GM23248 (cell line): ENCODE results near the gene NEDD4L. TPM values are rescaled to one million over a fixed set of nuclear protein-coding genes. Genes with fewer than 3 reads are reported as not detected.

Experiments used
- DNase-seq: peaks from one replicate; pipeline ENCODE4 v3.0.0-alpha.2; 2015
- H2AFZ ChIP-seq: fragments of 200-600 bp; sonication (generic); 2 replicates; pipeline ENCODE4 v1.6.1; 2016; ENCODE audit warnings: antibody characterized with exemption
- H3F3A ChIP-seq: fragments of 200-600 bp; sonication (generic); 2 replicates; pipeline ENCODE4 v1.6.1; 2016; ENCODE audit warnings: mild to moderate bottlenecking, antibody characterized with exemption, mixed run types; ENCODE audit not compliant: insufficient read depth
- H3K27ac ChIP-seq: fragments of 200-600 bp; sonication (generic); 2 replicates; pipeline ENCODE4 v1.5.1; 2016; ENCODE audit warnings: mild to moderate bottlenecking
- H3K27me3 ChIP-seq: fragments of 200-600 bp; sonication (generic); replicated peaks from 2 replicates; pipeline ENCODE4 v1.6.1; 2016; ENCODE audit warnings: mild to moderate bottlenecking; ENCODE audit not compliant: insufficient read depth
- H3K36me3 ChIP-seq: fragments of 200-600 bp; sonication (generic); 2 replicates; pipeline ENCODE4 v1.6.1; 2016; ENCODE audit warnings: low read depth, mild to moderate bottlenecking
- H3K4me1 ChIP-seq: fragments of 200-600 bp; sonication (generic); 2 replicates; pipeline ENCODE4 v1.6.1; 2016; ENCODE audit warnings: mild to moderate bottlenecking; ENCODE audit not compliant: insufficient read depth
- H3K4me2 ChIP-seq: fragments of 200-600 bp; sonication (generic); one replicate; pipeline ENCODE4 v1.6.1; 2016; ENCODE audit warnings: mild to moderate bottlenecking; ENCODE audit not compliant: unreplicated experiment
- H3K4me3 ChIP-seq: fragments of 200-600 bp; sonication (generic); 2 replicates; pipeline ENCODE4 v1.5.1; 2016; ENCODE audit warnings: mild to moderate bottlenecking
- H3K79me2 ChIP-seq: fragments of 200-600 bp; sonication (generic); 2 replicates; pipeline ENCODE4 v1.6.1; 2016; ENCODE audit warnings: mild to moderate bottlenecking; ENCODE audit not compliant: insufficient read depth
- H3K9ac ChIP-seq: fragments of 200-600 bp; sonication (generic); 2 replicates; pipeline ENCODE4 v1.6.1; 2016; ENCODE audit warnings: mild to moderate bottlenecking
- H3K9me2 ChIP-seq: fragments of 200-600 bp; sonication (generic); 2 replicates; pipeline ENCODE4 v1.6.1; 2016; ENCODE audit warnings: mixed run types, mild to moderate bottlenecking, moderate library complexity; ENCODE audit not compliant: insufficient read depth
- H3K9me3 ChIP-seq: fragments of 200-600 bp; sonication (generic); one replicate; pipeline ENCODE4 v1.6.1; 2017; ENCODE audit warnings: low read depth
- H4K20me1 ChIP-seq: fragments of 200-600 bp; sonication (generic); 2 replicates; pipeline ENCODE4 v1.6.0; 2016; ENCODE audit not compliant: insufficient read depth
- EZH2 ChIP-seq: fragments of 200-600 bp; sonication (generic); IDR thresholded peaks from 2 replicates; pipeline ENCODE4 v1.6.1; 2018; ENCODE audit warnings: antibody characterized with exemption, mild to moderate bottlenecking; ENCODE audit not compliant: insufficient read depth, poor library complexity, severe bottlenecking
- EZH2phosphoT487 ChIP-seq: fragments of 200-600 bp; sonication (generic); IDR thresholded peaks from 2 replicates; pipeline ENCODE4 v1.6.1; 2018; ENCODE audit warnings: antibody characterized with exemption, moderate library complexity, mild to moderate bottlenecking, low read depth; ENCODE audit not compliant: insufficient read depth
- WGBS, 2 experiments: methylation state at CpG; one replicate each; pipeline ENCODE4 v1.1.6; 2015 to 2017; ENCODE audit warnings: low lambda C conversion rate in 2 of 2, low coverage in 1 of 2; ENCODE audit errors: missing lambda C conversion rate in 2 of 2; 5-methylcytosine and 5-hydroxymethylcytosine counted together
- in situ Hi-C: fragments of 300-500 bp; cut with MboI; formaldehyde crosslinking; loops from 2 replicates; pipeline ENCODE4 v1.15.0; 2020
- polyA plus RNA-seq: library from polyadenylated mRNA; unstranded; fragments of >200 nt; fragmentation: Nextera tagmentation; extraction: Ambion mirVana; gene quantifications from 2 replicates; pipeline ENCODE4 v1.2.1, GENCODE V29; 2016
- total RNA-seq: library from RNA; depleted of rRNA; stranded (reverse); fragments of >200 nt; shearing (Covaris generic); gene quantifications from 2 replicates; pipeline ENCODE4 v1.2.3, GENCODE V29; 2014

Gene NEDD4L
- total and polyA plus RNA-seq, 2 experiments from 2014 or later, result 3.7 to 6.1 TPM

DNA sequence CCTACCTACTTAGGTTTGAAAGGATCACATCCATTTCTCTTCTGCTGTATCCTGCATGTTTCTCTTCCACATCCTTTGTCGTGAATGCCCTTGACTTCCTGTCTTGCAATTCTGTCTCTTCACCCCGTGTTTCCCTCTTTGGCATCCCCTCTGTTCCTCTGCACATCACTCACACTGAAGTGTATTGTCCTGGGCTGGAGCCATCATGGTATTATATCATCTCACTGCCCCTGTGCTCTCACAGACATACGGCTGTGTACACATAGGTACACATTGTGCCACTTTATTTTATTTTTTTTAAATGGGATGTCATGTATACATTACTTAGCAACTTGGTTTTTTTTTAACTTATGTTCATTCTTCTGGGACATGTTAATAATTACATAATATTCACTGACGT, 293.3 kb downstream of the NEDD4L start:
- Histone ChIP-seq H3K79me2 (no peaks in the 10 kb centered on the region), H2AFZ (no peak overlapping the region), H3K9ac (no peak overlapping the region), H3K9me3 (no peaks in the 10 kb centered on the region), H3F3A (no peaks in the 10 kb centered on the region), H3K36me3 (no peaks in the 10 kb centered on the region), H3K27ac (no peak overlapping the region), H3K4me1 (no peaks in the 10 kb centered on the region), H3K9me2 (no peaks in the 10 kb centered on the region), H3K27me3 (no peaks in the 10 kb centered on the region), H3K4me3 (no peak overlapping the region), H4K20me1 (no peaks in the 10 kb centered on the region), H3K4me2 (no peak overlapping the region)
- in situ Hi-C loops, result no loop called here
- WGBS, 2 experiments, result 60% methylated on average over 4 of the region's 4 CpGs
- TF ChIP-seq EZH2 (no peak), EZH2phosphoT487 (no peak)
- DNase-seq, result no peak

DNA sequence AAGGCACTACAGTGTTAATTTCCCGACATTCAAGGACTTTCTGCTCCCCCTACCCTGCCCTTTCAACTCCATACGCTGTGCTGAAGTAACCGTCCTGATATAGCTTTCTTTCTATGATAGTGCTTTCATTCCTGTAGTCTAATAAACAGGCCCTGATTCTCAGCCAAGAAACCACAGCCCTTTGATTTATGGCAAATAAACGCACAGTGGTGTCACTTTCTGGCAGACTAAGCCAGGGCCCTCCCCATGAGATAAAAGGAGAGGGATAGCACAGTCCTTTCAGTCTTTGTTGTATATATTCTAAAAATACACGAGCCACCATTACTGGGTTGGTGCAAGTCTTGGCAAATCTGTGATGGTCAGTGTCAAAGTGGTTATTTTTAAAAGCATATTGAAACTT, 293.7 kb downstream of the NEDD4L start:
- Histone ChIP-seq H3F3A (no peaks in the 10 kb centered on the region), H2AFZ (no peak overlapping the region), H3K9me3 (no peaks in the 10 kb centered on the region), H3K4me2 (no peak overlapping the region), H4K20me1 (no peaks in the 10 kb centered on the region), H3K27me3 (no peaks in the 10 kb centered on the region), H3K9me2 (no peaks in the 10 kb centered on the region), H3K79me2 (no peaks in the 10 kb centered on the region), H3K36me3 (no peaks in the 10 kb centered on the region), H3K4me1 (no peaks in the 10 kb centered on the region), H3K4me3 (no peak overlapping the region), H3K9ac (no peak overlapping the region), H3K27ac (no peak overlapping the region)
- DNase-seq, result no peak
- in situ Hi-C loops, result no loop called here
- TF ChIP-seq EZH2, result no peak
- no peak for TF ChIP-seq EZH2phosphoT487
- 67 to 71% methylated on average over 5 of the region's 5 CpGs for WGBS, 2 experiments

DNA sequence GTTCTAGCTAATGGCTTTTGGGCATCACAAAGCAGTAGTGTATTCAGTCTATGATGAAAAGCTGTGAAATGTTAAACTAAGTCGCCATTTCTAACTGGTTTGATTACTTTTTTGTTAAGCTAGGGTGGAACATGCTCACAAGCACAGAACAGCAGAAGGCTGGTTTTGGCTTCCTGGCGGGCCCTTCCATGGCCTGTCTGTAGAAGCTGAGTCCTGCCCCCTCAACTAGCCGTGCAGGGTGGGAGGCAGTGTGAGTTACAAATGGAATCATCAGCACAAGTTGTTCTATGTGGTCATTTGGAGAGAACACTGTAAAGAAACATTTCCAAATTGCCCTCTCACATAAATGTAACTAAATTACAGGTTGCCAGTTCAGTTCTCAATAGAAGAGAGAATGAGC, 294.1 kb downstream of the NEDD4L start:
- Histone ChIP-seq H3K27ac (no peak overlapping the region), H3K9me2 (no peaks in the 10 kb centered on the region), H3K9ac (no peak overlapping the region), H3F3A (no peaks in the 10 kb centered on the region), H3K4me3 (no peak overlapping the region), H3K4me1 (no peaks in the 10 kb centered on the region), H3K79me2 (no peaks in the 10 kb centered on the region), H3K9me3 (no peaks in the 10 kb centered on the region), H3K36me3 (no peaks in the 10 kb centered on the region), H2AFZ (no peak overlapping the region), H3K27me3 (no peaks in the 10 kb centered on the region), H3K4me2 (no peak overlapping the region), H4K20me1 (no peaks in the 10 kb centered on the region)
- DNase-seq, result no peak
- WGBS, 2 experiments, result 75 to 86% methylated on average over 3 of the region's 3 CpGs
- no peak for TF ChIP-seq EZH2phosphoT487
- TF ChIP-seq EZH2, result no peak
- in situ Hi-C loops, result no loop called here

DNA sequence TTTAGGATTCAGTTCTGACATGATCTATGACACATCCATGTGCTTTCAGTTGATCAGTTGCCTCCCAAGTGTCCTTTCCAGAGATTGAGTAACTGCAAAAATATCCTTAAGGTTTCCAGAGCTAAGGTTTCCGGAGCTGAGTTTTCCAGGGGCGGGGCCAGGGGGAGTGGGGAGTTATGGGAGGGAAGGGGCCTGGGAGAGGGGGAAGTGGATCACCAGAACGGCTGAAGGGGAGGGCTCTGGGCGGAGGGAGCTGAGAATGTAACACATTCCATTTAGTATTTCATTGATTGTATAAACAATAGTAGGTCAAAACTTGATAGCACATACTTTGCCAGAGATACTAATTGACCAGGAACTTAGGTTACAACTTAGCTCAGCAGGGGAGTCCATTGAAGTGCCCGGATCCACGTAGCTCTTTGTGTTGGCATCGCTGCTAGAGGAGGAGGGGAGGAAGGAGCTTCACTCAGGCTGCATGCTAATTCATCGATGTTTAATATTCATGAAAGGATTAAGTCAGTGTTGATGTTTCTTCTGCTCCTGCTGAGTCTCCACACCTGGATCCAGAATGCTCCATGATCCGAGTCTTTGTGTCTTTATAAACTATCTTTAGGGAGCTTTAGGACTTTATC, 295.1 kb downstream of the NEDD4L start:
- TF ChIP-seq EZH2 (no peak), EZH2phosphoT487 (no peak)
- H3K4me1 ChIP-seq, result no peaks in the 10 kb centered on the region
- no peaks in the 10 kb centered on the region for H4K20me1 ChIP-seq
- no peaks in the 10 kb centered on the region for H3K9me3 ChIP-seq
- H3K4me2 ChIP-seq, result no peak overlapping the region
- in situ Hi-C loops, result no loop called here
- H3K27me3 ChIP-seq, result no peaks in the 10 kb centered on the region
- 52 to 56% methylated on average over 7 to 9 of the region's 9 CpGs for WGBS, 2 experiments
- H3F3A ChIP-seq, result no peaks in the 10 kb centered on the region
- H2AFZ ChIP-seq, result no peak overlapping the region
- H3K79me2 ChIP-seq, result no peaks in the 10 kb centered on the region
- H3K36me3 ChIP-seq, result no peaks in the 10 kb centered on the region
- DNase-seq, result no peak
- no peak overlapping the region for H3K4me3 ChIP-seq
- H3K9me2 ChIP-seq, result no peaks in the 10 kb centered on the region
- no peak overlapping the region for H3K9ac ChIP-seq
- no peak overlapping the region for H3K27ac ChIP-seq

DNA sequence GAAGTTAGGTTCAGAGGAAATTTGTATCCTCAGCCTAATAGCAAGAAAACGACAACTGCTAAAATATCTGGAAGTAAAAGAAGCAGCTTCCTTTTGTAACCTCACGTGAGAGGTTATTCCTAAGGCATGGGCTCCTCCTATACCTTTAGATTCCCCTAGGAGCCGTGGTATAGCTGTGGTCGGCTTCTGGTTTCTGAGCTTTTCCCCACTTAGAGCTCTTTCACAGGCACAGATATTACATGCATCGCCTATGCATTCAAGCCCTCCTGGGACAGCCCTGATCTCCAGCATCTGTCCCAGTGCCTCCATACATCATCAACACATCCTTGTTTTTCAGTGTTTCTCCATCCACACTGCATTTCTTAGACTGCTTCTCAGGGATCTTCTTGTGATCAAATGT, 295.9 kb downstream of the NEDD4L start:
- in situ Hi-C loops, result no loop called here

More for the DNA sequence above, 295.9 kb downstream of the NEDD4L start:
- no peaks in the 10 kb centered on the region for H3K9me2 ChIP-seq
- H3K36me3 ChIP-seq, result no peaks in the 10 kb centered on the region
- no peak overlapping the region for H2AFZ ChIP-seq
- TF ChIP-seq EZH2phosphoT487, result no peak
- TF ChIP-seq EZH2, result no peak
- H4K20me1 ChIP-seq, result no peaks in the 10 kb centered on the region
- H3K27ac ChIP-seq, result no peak overlapping the region
- H3F3A ChIP-seq, result no peaks in the 10 kb centered on the region
- H3K27me3 ChIP-seq, result no peaks in the 10 kb centered on the region
- 93 to 98% methylated on average over 5 of the region's 5 CpGs for WGBS, 2 experiments
- H3K79me2 ChIP-seq, result no peaks in the 10 kb centered on the region
- no peak overlapping the region for H3K9ac ChIP-seq
- H3K9me3 ChIP-seq, result no peaks in the 10 kb centered on the region
- no peak overlapping the region for H3K4me3 ChIP-seq
- DNase-seq, result no peak
- H3K4me1 ChIP-seq, result no peaks in the 10 kb centered on the region
- H3K4me2 ChIP-seq, result no peak overlapping the region
